SK-N-MC (cell line): ENCODE results near the gene ZNF770.

Source experiments
- EZH2 ChIP-seq: fragments of 200-600 bp; sonication (generic); IDR thresholded peaks from one replicate; pipeline ENCODE4 v1.6.1; 2017; ENCODE audit warnings: antibody characterized with exemption
- POLR2AphosphoS5 ChIP-seq: IDR thresholded peaks from 2 replicates; pipeline ENCODE4 v1.6.1; 2012; ENCODE audit warnings: mild to moderate bottlenecking, low read depth, low read length, borderline replicate concordance

DNA sequence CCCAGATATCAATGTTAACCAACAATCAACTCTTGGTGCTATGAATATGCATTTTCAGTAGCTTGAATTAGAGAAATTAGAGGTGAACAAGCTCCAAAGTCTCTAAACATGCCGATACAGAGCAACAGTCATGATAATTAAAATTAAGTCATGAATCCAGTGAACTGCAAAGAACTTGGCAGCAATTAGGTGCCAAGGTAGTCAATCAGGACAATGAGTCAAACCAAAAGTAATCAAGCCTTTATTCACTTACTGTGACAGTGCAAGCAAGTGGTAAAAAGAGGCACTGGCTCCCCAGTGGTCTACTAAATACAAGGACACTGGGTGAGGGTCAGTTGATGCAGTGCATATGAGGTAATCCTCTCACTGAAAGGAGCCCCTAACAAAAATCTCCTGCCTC lies 1.8 kb downstream of the ZNF770 start:
- no peak for TF ChIP-seq POLR2AphosphoS5
- TF ChIP-seq EZH2: no peak
